Hippocampal formation (tissue), 2 donors: ENCODE measurements around the gene TTC12.
A peak's percentile ranks its signal among the peaks of the same experiment; 100 is the strongest.

Source experiments
- DNase-seq, 2 donors: peaks; one replicate each; lab custom pipeline; 2025; lab: John Stamatoyannopoulos, UW

TTC12 gene, protein sequence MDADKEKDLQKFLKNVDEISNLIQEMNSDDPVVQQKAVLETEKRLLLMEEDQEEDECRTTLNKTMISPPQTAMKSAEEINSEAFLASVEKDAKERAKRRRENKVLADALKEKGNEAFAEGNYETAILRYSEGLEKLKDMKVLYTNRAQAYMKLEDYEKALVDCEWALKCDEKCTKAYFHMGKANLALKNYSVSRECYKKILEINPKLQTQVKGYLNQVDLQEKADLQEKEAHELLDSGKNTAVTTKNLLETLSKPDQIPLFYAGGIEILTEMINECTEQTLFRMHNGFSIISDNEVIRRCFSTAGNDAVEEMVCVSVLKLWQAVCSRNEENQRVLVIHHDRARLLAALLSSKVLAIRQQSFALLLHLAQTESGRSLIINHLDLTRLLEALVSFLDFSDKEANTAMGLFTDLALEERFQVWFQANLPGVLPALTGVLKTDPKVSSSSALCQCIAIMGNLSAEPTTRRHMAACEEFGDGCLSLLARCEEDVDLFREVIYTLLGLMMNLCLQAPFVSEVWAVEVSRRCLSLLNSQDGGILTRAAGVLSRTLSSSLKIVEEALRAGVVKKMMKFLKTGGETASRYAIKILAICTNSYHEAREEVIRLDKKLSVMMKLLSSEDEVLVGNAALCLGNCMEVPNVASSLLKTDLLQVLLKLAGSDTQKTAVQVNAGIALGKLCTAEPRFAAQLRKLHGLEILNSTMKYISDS

DNA sequence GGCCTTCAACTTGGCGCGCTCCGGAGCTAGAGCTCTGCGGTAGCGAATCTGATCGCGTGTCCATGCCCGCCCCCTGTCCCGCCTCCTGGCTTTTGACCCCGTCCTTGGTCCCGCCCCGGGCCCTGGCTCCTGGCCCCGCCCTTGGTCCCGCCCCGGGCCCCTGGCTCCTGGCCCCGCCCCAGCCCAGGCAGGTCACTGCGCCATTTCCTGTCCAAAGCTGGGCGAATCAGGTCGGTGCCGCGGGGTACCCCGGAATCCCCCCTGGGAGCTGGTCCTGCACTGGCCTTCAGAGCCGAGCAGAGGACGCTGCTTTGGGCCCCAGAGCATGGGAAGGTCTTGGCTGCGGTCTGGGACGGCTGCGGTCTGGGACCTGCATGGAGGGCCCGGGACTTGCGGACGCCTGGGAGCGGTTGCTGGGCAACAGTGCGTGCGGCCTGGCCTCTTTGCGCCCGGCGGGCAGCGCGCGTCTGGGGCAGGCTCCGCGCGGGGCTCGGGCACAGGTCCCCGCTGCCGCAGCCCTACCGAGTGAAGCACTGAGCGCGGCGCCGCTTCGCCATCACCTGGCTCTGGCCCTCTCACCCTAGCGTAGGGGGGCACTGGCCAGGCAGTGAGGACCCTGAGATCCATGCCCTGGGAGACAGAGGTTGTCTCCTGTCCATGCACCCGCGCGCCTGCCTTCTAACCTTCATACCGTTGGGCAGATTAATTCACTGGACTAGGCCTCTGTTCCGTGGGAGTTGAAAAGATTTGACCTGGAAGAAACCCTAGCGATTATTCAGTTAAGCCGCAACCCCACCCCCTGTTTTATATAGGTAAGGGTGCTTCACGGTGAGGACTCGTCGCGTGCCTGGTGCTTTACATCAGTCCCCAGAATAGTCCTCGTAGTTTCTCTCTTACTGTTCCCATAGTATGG, at the start of gene TTC12:
Gene TTC12 (plus strand): TSS at position 195 of the 913 bp plus-strand sequence. CDS start 1,675 bp downstream, outside the sequence.
- peak; percentile 89 to 91 for DNase-seq

DNA sequence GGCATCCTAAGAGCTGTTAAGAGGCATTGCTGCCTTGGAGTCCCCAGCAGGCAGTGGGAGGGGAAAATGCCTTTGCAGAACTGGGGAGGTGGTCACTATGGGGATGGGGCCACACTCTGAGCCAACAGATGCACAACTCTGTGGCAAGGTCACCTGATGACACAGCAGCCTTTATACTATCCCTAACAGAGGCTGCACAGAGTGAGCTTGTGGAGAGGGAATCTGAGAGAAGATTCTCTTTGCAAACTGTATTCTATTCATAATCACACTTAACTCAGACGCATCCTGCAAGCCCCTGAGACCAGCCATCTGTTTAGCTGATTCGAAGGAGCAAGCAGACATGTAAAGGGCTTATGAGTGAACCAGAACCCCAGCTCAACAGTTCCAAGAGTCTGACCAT, 49.0 kb upstream of the TTC12 start:
- no peak for DNase-seq

DNA sequence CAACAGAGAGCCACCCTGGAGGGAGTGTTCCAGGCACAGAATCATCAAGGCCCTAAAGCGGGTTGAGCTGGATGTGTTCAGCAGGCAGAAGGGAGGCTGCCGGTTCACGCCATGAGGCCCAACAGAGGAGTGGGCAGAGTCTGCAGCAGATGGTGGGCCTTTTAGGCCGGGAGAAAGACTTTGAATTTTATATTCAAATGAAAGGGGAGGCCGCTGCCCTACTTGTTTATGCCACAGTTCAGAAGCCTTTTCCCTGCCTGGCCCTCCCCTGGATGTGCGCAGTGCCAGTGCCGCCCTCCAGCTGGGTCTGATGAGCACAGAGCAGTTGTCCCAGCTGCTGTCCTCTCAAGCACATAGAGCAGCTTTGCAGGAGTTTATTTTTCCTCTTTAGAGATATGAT, 46.9 kb upstream of the TTC12 start:
- DNase-seq = peak; percentile 64 to 66

DNA sequence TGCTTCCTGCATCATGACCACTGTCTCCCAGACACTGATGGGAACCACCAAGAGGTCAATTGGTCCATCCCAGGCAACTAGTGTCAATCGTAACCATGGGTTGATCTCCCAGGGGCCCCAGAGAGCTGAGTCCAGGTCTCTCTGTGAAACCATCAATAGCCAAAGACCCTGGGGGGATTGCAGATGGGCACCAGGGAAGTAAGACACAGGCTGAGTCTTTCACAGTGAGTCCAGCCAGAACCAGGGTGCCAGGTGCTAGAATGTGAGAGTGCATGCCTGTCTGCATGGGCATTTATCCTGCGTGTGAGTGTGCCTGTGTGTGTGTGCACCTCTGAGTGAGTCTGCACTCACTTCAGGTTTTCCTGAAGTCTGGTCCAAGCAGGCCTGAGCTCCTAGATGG, 45.3 kb upstream of the TTC12 start:
- no peak for DNase-seq

DNA sequence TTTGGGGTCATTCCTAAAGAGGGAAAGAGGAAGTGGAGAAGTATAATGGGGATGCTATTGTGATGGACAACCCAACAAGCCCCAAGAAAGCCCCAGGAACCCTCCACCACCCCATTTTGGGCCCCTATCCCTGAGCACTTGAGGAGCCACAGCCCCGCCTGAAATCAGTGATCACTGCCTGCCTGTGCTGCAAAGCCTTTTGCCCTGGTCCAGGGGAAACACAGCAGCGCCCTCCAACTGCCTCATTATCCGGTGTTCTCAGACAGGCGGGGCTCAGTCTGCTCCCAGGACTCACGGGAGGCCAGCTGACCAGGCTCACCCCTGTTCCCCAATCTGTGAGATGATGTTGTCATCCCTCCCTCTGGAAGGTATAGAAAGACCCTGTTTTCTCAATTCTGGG, 44.7 kb upstream of the TTC12 start:
- DNase-seq = no peak

DNA sequence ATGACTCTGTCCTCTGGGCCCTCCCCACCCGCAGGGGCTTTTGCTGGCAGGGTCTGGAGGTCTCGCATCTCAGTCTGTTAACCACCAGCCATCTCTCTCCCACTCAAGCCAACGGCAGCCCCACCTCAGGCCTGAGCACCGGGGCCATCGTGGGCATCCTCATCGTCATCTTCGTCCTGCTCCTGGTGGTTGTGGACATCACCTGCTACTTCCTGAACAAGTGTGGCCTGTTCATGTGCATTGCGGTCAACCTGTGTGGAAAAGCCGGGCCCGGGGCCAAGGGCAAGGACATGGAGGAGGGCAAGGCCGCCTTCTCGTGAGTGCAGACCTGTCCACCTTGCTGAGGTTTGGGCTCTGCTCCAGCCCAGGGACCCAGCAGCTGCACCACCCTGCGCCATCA, 44.3 kb upstream of the TTC12 start:
- no peak for DNase-seq

DNA sequence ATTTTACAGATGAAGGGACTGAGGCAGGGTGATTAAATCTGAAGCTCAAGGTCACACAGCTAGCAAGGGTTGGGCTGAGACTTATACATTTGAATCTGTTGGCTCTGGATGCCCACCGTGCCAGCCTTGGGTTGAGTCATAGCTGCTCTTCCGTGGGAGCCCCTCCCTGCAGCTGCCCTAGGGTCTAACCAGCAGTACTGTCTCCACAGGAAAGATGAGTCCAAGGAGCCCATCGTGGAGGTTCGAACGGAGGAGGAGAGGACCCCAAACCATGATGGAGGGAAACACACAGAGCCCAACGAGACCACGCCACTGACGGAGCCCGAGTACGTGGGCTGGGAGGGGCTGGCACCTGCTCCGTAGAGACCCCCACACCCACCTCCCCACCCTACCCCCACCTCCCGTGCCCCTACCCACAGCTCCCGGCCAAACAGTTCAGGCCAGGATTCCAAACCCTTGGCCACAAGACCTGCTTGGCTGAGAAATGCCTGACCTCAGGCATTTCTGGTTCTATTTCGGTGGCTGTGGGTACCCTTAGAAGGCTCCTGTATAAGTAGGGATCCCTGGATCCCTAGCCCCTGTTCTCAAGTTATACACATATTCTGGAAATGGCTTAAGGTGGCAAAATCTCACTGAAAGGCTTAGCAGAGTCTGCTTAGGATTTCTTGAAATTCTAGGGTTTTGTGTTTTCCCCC, 42.7 kb upstream of the TTC12 start:
- no peak for DNase-seq

DNA sequence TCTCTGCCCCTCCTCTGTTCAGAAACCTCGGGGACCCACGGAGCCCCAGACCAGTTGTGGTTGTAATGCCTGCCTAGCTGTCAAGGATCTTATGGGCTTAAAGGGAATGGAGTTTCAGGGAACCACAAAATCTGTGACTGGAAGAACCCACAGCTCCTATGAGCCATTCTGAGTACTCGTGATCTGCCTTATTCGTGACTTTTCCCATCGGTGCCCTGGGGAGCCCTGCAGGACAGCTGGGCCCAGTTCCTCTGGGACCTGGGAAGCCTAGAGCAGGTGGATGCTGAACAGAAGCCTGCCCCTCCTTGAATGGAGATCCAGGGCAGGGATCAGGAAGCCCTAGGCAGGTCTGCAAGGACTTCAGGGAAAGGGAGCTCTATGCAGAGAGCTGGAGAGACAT, 42.1 kb upstream of the TTC12 start:
- no peak for DNase-seq

DNA sequence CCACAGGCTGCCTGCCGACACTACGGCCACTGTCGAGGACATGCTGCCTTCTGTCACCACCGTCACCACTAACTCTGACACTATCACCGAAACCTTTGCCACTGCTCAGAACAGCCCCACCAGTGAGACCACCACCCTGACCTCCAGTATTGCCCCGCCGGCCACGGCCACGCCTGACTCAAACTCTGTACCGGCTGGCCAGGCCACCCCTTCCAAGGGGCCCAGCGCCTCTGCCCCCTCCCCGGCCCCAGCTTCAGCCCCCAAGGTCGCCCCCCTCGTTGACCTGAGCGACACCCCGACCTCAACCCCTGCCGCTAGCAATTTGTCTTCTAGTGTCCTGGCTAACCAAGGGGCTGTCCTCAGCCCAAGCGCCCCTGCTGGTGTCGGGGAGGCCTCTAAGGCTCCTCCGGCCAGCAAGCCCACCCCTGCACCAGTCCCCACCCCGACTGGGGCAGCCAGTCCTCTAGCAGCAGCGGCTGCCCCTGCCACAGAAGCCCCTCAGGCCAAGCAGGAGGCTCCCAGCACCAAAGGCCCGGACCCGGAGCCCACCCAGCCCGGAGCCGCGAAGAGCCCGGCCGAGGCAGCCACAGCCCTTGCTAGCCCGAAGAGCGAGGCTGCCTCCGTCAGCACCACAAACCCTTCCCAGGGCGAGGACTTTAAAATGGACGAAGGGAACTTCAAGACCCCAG, 41.3 kb upstream of the TTC12 start:
- no peak for DNase-seq

DNA sequence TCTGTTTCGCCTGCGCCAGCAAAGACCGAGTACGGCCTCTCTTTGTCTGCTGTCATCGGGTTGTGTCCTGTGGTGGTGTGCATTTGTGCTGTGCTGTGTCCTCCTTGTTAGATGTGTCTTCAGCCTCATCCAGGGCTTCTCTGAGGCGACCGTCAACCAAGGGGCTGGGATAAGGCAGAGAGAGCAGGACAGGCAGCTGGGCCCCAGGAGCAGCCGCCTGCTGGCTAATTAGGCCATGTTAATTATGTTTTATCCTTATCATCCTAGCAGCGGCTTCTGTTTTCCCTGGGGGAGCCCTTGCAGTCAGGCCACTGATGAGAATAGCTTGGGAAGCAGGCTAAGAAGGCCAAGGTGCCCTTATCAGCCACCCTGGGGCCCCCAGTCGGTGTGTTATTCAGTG, 40.7 kb upstream of the TTC12 start:
- DNase-seq = no peak

DNA sequence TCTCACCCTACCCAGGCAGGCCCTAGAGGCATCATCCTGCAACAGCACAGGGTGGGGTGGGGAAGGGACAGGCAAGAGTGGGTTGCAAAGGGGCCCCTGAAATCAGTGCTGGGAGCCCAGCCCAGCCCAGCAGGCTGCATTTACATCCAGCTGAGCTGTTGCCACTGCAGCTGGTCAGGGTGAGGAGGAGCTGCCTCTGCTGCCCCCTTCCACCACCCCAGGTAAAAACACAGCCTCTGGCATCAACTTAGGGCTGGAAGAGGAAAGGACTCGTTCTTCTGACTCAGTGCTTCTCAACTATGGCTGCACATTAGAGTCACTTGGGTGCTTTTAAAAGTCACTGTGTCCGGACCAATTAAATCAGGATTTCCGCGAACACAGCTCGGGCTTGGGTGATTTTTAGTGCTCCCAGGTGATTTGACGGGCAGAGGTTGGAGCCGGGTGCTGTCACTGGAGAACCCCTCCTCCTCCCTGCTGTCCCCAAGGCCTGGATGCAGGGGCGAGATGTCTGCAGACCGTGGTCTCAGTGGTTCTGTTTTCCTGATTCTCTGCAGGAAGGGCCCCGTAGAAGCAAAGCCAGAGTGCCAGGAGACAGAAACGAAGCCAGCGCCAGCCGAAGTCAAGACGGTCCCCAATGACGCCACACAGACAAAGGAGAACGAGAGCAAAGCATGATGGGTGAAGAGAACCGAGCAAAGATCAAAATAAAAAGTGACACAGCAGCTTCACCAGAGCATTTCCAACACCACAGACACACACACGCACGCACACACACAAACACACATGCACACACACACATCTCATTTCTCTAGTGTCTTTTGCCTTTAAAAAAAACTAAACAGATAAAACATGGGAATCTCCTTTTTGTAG, 39.4 kb upstream of the TTC12 start:
- peak in 1 of 2 donors; percentile 16 for DNase-seq

DNA sequence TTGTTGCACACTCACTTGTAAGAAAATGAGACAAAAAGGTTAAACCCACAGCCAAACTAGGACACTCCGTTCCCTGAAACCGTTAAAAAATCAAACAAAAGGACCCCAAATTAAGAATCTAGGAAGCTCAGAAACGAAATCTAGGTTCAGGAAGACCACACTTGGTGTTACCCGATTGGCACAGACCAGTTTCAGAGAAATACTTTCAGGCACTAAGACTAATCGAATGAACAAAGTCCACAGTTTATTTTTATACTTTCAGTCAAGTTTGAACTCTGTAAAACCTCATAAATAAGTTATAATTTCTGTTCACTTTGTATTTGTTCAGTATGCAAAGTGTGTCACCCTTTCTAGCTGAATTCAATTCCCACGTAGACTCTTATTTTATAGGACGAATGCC, 38.8 kb upstream of the TTC12 start:
- DNase-seq = no peak

DNA sequence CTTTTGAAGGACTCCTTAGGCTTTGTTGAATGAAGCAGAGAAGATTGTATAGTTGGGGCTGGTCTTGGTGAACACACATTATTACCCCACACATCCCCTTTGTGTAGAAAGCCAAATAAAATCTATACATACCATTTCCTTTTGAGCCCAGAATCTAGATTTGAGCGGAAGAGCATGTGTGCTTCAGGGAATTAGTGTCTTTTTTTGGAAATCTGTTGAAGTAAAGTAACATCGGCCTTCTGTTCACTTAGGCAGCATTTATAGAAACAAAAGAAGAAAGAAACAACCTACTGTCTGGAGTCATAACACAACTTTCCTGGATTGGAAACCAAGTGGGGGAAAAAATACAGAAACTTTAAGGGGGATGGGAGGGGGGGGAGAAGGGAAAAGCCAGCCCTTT, 37.9 kb upstream of the TTC12 start:
- no peak for DNase-seq

DNA sequence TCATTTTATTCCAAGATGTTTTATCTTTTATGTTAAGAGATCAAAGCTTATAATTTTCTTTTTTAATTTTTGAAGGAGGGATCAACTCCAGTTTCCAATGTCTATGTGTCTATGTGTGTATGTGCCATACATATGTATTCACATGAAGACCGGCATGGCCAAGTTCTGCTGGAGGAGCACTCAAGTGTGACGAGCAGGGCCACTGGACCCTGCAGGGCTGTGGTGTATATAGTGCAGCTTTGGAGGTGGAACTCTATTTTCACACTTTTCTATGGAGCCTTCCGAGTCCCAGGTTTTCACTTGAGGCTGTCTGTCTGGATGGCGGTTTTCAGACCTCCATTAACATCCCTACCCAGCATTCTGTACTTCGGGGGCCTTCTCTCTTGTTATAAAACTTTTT, 36.5 kb upstream of the TTC12 start:
- no peak for DNase-seq

DNA sequence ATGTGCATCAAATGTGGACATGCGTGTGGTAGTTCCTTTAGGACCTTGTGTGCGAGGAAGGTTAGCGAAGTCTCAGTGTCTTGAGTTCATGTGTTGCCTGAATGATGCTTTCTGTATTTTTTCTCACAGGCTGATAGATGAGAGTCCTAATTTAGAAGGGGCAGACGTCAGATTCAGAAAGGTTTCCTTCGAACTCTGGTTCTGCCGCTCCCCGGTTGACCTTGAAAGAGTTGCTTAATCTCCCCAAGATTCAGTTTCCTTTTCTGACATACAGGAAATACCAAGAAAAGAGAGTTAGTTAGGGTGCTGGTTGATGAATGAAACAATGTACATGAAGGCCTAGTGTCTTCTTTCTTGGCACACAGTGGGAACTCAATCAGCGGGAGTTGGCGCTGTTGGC, 35.9 kb upstream of the TTC12 start:
- no peak for DNase-seq

DNA sequence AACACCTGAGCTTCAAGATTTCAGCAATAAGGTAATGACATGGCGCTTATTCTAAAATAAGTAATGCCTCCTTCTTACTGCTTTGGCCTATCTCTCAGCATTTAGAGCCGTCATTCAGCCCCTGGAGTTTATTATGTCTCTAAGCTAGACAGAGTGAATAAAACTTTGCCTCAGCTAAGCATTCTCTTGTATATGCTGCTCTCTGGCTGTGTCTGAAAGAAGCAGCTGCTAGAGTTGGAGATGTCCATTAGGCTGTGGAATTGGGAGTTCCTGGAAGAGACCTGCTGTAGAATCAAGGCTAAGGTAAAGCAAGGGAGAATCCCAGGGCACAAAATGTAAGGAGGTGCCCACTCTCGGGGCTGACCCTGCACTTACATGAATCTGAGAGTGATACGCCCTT, 35.5 kb upstream of the TTC12 start:
- DNase-seq = peak in 1 of 2 donors; percentile 48

DNA sequence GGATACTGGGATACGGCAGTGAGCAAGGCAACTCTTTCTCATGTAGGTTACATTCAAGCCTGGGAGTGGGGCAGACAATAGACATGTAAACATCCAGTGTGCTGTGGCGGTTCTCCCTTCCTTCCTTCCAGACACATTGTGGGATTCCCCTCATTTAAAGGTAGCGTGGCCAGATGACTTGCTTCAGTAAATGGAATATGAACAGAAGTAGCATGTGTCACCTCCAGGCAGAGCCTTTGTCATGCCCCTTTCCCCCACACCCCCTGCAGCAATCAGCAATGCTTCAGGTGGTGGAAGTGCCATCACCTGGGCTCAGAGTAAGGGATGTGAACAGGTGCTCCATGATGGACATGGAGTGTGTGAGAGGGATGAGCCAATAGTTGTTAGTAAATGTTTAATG, 34.8 kb upstream of the TTC12 start:
- no peak for DNase-seq

DNA sequence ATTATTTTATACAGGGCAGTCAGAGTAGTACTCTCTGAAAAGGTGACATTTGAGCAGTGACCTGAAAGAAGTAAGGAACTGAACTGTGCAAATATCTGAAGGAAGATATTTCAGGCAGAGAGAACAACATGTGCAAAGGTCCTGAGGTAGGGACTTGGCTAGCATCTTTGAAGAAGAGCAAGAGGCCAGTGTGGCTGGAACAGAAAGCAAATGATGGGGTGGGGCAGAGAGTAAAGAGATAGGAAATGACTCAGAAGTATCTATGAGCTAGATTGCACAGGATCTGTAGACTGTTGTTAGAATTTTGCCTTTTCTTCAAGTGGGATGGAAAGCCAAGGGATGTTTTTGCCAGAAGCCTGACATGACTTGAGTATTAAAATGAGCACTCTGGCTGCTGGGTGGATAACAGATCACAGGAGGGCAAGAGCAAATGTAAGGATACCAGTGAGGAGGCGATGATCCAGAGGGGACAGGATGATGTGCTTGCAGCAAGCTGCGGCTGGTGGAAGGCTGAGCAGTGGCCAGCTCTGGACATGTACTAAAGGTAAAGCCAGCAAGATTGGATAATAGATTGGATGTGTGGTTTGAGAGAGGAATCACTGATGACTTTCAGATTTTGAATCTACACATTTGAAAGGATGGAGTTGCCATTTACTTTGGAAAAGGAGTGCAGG, 33.2 kb upstream of the TTC12 start:
- no peak for DNase-seq

DNA sequence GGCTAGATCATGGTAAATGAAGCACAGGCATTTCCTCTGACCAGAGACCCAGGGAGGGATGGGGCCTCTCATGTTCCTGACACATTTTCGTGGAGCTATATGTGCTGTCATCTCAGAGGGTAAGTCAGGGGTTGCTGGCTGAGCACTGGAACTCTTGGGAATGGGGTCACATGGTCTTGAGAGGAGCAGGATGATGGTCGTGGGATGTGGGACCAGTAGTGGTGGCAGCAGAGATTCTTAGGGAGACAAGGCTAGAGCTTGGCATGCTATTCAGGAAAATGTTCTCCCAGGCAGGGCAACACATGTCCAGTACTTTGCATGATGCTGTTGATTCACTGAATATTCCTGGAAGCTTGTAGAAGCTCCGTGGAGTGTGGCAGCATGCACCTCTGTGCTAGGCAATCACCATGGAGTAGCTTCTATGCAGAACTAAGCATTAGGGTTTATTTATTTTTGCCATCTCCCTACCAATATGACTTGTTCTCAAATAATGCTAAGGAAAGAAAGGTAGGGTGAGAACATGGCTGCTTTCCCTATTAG, 31.4 kb upstream of the TTC12 start:
- DNase-seq = no peak
